Coronary artery (tissue), 2 donors: ENCODE data around the gene SLC26A3.

Source experiments
- DNase-seq: peaks from one replicate; pipeline ENCODE4 v3.0.0-alpha.2; 2017; ENCODE audit warnings: low spot score
- H3K27ac ChIP-seq, 2 donors: fragments of 200-600 bp; sonication (generic); one replicate each; pipeline ENCODE4 v1.5.1; 2016 to 2019
- H3K4me3 ChIP-seq: fragments of 200-600 bp; sonication (generic); 2 replicates; pipeline ENCODE4 v1.5.1; 2016; ENCODE audit warnings: mild to moderate bottlenecking, moderate library complexity
- TF ChIP-seq, protein P1 (sequence below): fragments of 200-600 bp; sonication (generic); IDR thresholded peaks from one replicate; pipeline ENCODE4 v1.5.1; 2019; ENCODE audit warnings: antibody characterized with exemption

SLC26A3 gene

GRCh38 chr7:107833684-107834106 lies 30.7 kb upstream of the SLC26A3 start:
- TF ChIP-seq, protein P1, sequence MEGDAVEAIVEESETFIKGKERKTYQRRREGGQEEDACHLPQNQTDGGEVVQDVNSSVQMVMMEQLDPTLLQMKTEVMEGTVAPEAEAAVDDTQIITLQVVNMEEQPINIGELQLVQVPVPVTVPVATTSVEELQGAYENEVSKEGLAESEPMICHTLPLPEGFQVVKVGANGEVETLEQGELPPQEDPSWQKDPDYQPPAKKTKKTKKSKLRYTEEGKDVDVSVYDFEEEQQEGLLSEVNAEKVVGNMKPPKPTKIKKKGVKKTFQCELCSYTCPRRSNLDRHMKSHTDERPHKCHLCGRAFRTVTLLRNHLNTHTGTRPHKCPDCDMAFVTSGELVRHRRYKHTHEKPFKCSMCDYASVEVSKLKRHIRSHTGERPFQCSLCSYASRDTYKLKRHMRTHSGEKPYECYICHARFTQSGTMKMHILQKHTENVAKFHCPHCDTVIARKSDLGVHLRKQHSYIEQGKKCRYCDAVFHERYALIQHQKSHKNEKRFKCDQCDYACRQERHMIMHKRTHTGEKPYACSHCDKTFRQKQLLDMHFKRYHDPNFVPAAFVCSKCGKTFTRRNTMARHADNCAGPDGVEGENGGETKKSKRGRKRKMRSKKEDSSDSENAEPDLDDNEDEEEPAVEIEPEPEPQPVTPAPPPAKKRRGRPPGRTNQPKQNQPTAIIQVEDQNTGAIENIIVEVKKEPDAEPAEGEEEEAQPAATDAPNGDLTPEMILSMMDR = no peak
- DNase-seq = no peak
- Histone ChIP-seq H3K4me3 (no peak overlapping the region), H3K27ac (no peak overlapping the region)

DNA sequence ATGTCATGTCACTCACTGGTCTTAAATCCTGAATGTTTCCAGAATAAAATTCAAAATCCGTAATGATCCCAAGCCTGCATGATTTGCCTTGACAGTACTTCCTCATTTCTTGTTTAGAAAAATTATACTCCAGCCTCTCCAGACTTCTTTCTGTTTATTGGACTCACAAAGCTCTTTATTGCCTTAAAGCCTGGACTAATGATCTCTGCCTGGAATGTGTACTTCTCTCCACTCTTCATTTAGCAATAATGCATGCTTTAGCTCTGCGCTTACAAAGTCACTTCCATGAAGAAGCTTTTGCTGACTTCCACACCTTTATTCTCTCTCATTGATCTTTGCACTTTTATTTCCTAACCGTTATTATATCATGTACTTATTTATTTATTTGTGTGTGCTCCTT lies 27.4 kb upstream of the SLC26A3 start:
- TF ChIP-seq, protein P1 = no peak
- Histone ChIP-seq H3K27ac (no peak overlapping the region), H3K4me3 (no peak overlapping the region)
- DNase-seq = no peak

- TF ChIP-seq, protein P1 = no peak
- Histone ChIP-seq H3K4me3 (no peak overlapping the region), H3K27ac (no peak overlapping the region)
- no peak for DNase-seq
Observed at GRCh38 chr7:107828540-107828939, 25.5 kb upstream of the SLC26A3 start.

DNA sequence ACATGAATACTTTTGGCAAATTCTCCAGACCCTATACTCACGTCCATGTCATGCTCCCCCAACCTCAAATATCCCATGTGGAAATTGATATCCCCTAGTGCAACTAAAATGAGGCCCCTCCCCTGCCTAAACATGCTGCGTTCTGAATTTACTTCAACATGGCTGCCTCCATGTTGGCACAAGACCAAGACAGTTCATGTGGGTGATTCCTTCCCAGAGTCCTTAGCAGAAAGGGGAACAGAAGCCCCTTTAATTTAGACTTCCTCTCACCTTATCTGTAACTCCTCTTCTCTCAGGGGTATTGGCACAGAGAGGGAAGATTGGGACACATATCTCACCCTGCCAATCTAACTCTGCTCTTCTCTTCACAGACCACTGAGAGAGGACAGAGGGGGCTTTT lies 24.5 kb upstream of the SLC26A3 start:
- no peak for DNase-seq
- TF ChIP-seq, protein P1 = no peak
- Histone ChIP-seq H3K4me3 (no peak overlapping the region), H3K27ac (no peak overlapping the region)

GRCh38 chr7:107826451-107826850 lies 23.4 kb upstream of the SLC26A3 start:
- DNase-seq = no peak
- TF ChIP-seq, protein P1 = no peak
- H3K4me3 ChIP-seq = no peak overlapping the region

GRCh38 chr7:107824858-107825257 lies 21.8 kb upstream of the SLC26A3 start:
- Histone ChIP-seq H3K27ac (no peak overlapping the region), H3K4me3 (no peak overlapping the region)
- TF ChIP-seq, protein P1 = no peak
- no peak for DNase-seq

More at GRCh38 chr7:107826451-107826850, 23.4 kb upstream of the SLC26A3 start:
- H3K27ac ChIP-seq = no peak overlapping the region

- Histone ChIP-seq H3K4me3 (no peak overlapping the region), H3K27ac (no peak overlapping the region)
- TF ChIP-seq, protein P1 = no peak
- DNase-seq = no peak
Observed at GRCh38 chr7:107818622-107819021, 15.6 kb upstream of the SLC26A3 start.
